ENCODE data around the gene TIMM23B. TPM values are rescaled to one million over a fixed set of nuclear protein-coding genes. Genes with fewer than 3 reads are reported as not detected.
"Not testable (repeated sequence)": the region's sequence is repeated elsewhere in the genome, so short reads cannot be mapped to it uniquely, and the experiment has no call there.

TIMM23B gene
- total RNA-seq, 2 experiments from 2014 or later, result 18.6 to 18.9 TPM

DNA sequence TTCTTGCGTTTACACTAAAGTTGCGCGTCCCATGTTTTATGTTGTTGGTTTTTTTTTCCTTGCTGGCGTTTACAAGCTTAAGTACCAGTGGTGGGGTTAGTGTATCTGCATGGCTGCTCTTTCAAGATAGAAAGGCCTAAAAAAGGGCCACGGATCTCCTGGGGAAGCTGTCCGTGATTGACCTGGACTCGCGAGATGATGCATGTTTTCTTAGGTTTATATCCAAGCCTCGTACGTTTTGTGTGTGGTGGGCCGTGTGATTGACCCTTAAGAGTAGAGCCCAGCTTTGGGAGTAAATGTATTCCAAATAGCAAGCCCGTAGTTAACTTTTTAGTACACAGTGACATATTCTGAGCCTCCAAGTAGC, 469 bp downstream of the TIMM23B start:
- H3K9me3 Mint-ChIP-seq; H3K27me3 Mint-ChIP-seq (ENCODE audit: low read depth); DNase-seq; H3K36me3 Mint-ChIP-seq (ENCODE audit: low read depth); CTCF ChIA-PET: not testable (repeated sequence)
- H3K4me3 Mint-ChIP-seq, result peak overlapping the region; percentile 99
- intact Hi-C loops (cut with micrococcal nuclease), result loop anchor here (2.0 to 10.0 kb wide), 3 partner anchors 405 to 1752 kb away; partner anchors contain the start of genes CSTF2T, ERCC6 and SGMS1
- H3K27ac Mint-ChIP-seq, result peak overlapping the region; percentile 81
- peaks cover 30% of the 10 kb centered on the region for H3K4me1 Mint-ChIP-seq (ENCODE audit: low read depth)

DNA sequence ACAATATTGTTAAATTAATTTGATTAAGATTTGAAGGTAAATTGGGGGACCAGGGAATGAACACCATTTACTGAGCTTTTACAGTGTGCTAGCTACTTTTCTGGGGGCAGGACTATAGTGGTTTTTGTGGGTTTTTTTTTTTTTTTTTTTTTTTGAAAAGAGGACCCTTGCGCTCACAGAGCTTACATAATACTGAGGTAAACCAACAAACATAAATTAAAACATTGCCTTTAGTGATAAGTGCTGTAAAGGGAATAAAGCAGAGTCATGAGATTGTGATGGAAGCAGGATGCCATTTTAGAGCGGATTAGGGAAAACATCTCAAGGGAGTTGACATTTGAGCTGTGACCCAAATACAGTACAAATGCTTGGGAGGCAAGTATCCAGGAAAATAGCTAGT, 1.8 kb downstream of the TIMM23B start:
- H3K36me3 Mint-ChIP-seq (ENCODE audit: low read depth); H3K27me3 Mint-ChIP-seq (ENCODE audit: low read depth); H3K4me3 Mint-ChIP-seq; CTCF ChIA-PET; H3K27ac Mint-ChIP-seq; H3K9me3 Mint-ChIP-seq; DNase-seq: not testable (repeated sequence)
- intact Hi-C loops (cut with micrococcal nuclease), result loop anchor here (2.0 to 10.0 kb wide), 3 partner anchors 406 to 1751 kb away; partner anchors contain the start of genes CSTF2T, ERCC6 and SGMS1
- H3K4me1 Mint-ChIP-seq (ENCODE audit: low read depth), result peaks cover 24% of the 10 kb centered on the region

DNA sequence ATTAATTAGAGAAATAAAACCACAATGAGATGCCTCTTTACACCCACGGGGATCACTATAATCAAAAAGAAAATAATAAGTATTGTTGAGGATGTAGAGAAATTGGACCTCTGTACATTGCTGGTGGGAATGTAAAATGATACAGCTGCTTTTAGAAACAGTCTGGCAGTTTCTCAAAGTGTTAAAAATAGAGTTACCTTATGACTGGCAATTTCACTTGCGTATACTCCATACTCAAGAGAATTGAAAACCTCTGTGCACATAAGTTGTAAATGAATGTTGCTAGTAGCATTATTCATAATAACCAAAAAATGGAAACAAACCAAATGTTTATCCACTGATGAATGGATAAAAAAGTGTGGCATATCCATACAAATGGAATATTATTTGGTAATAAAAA, 6.3 kb downstream of the TIMM23B start:
- H3K9me3 Mint-ChIP-seq; H3K4me3 Mint-ChIP-seq; CTCF ChIA-PET; H3K27ac Mint-ChIP-seq; DNase-seq; H3K27me3 Mint-ChIP-seq (ENCODE audit: low read depth): not testable (repeated sequence)
- Mint-ChIP-seq H3K36me3 (ENCODE audit: low read depth) (peaks cover 13% of the 10 kb centered on the region), H3K4me1 (ENCODE audit: low read depth) (peaks cover 17% of the 10 kb centered on the region)
- intact Hi-C loops (cut with micrococcal nuclease), result loop anchor here (10.0 kb wide), 1 partner anchor 1747 kb away; the partner anchor contains the start of gene CSTF2T

DNA sequence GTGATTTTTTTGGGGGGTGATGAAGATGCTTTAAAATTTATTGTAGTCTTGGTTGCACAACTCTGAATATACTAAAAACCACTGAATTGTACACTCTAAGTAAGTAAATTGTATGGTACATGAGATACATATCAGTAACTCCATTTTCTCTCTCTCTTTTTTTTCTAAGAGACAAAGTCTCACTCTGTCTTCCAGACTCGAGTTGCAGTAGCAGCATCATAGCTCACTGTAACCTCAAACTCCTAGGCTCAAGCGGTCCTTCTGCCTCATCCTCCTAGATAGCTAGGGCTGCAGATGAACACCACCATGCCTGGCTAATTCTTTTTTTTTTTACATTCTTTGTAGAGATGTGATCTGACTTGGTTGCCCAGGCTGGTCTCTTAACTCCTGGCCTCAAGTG, 6.9 kb downstream of the TIMM23B start:
- intact Hi-C loops (cut with micrococcal nuclease), result loop anchor here (10.0 kb wide), 1 partner anchor 1746 kb away; the partner anchor contains the start of gene CSTF2T
- H3K9me3 Mint-ChIP-seq; H3K27me3 Mint-ChIP-seq (ENCODE audit: low read depth); DNase-seq; CTCF ChIA-PET; H3K27ac Mint-ChIP-seq; H3K4me3 Mint-ChIP-seq: not testable (repeated sequence)
- peaks cover 14% of the 10 kb centered on the region for H3K4me1 Mint-ChIP-seq (ENCODE audit: low read depth)
- H3K36me3 Mint-ChIP-seq (ENCODE audit: low read depth), result peaks cover 12% of the 10 kb centered on the region

DNA sequence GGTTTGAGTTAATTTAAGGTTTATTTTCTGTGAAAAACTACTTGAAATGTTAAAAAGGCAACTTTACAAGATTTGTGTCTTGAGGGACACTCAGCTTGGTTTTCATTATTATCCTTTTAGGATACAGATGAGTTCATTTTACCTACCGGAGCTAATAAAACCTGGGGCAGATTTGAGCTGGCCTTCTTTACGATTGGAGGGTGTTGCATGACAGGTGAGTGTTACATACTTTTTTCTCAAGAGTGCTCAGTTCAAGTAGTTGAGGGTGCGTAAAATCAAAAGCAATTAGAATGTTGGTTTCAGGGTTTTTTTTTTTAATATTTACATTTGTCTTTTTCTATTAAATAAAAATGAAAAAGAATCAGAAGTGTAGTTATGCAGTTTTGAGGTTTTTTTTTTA, 10.2 kb downstream of the TIMM23B start:
- H3K27ac Mint-ChIP-seq; CTCF ChIA-PET; H3K4me3 Mint-ChIP-seq; H3K4me1 Mint-ChIP-seq (ENCODE audit: low read depth); DNase-seq; H3K27me3 Mint-ChIP-seq (ENCODE audit: low read depth); H3K36me3 Mint-ChIP-seq (ENCODE audit: low read depth); H3K9me3 Mint-ChIP-seq; intact Hi-C loops (cut with micrococcal nuclease): not testable (repeated sequence)

DNA sequence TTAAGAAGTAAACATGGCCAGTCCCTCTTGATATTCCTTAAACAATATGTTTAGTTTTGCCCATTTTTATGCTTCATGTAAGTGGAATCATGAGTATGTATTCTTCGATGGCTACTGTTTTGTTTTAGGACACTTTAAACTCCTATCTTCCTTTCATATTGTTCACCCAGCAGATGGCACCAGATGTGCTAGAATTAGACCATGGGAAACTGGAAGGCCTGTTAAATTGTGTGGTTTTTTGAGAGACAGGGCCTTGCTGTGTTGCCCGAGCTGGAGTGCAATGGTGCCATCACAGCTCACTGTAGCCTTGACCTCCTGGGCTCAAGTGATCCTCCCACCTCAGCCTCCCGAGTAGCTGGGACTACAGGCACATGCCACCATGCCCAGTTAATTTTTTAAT, 11.3 kb downstream of the TIMM23B start:
- H3K9me3 Mint-ChIP-seq; H3K4me3 Mint-ChIP-seq; intact Hi-C loops (cut with micrococcal nuclease); H3K36me3 Mint-ChIP-seq (ENCODE audit: low read depth); H3K27me3 Mint-ChIP-seq (ENCODE audit: low read depth); H3K27ac Mint-ChIP-seq; H3K4me1 Mint-ChIP-seq (ENCODE audit: low read depth); CTCF ChIA-PET; DNase-seq: not testable (repeated sequence)

DNA sequence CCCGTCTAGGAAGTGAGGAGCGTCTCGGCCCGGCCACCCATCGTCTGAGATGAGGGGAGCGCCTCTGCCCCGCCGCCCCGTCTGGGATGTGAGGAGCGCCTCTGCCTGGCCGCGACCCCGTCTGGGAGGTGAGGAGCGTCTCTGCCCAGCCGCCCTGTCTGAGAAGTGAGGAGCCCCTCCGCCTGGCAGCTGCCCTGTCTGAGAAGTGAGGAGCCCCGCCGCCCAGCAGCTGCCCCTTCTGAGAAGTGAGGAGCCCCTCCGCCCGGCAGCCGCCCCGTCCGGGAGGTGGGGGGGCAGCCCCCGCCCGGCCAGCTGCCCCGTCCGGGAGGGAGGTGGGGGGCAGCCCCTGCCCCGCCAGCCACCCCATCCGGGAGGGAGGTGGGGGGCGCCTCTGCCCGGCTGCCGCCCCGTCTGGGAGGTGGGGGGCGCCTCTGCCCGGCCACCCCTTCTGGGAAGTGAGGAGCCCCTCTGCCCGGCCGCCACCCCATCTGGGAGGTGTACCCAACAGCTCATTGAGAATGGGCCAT, 28.5 kb downstream of the TIMM23B start:
- H3K27me3 Mint-ChIP-seq (ENCODE audit: low read depth); CTCF ChIA-PET; DNase-seq; intact Hi-C loops (cut with micrococcal nuclease); H3K4me3 Mint-ChIP-seq; H3K9me3 Mint-ChIP-seq; H3K4me1 Mint-ChIP-seq (ENCODE audit: low read depth); H3K27ac Mint-ChIP-seq: not testable (repeated sequence)
- peaks cover 11% of the 10 kb centered on the region for H3K36me3 Mint-ChIP-seq (ENCODE audit: low read depth)

DNA sequence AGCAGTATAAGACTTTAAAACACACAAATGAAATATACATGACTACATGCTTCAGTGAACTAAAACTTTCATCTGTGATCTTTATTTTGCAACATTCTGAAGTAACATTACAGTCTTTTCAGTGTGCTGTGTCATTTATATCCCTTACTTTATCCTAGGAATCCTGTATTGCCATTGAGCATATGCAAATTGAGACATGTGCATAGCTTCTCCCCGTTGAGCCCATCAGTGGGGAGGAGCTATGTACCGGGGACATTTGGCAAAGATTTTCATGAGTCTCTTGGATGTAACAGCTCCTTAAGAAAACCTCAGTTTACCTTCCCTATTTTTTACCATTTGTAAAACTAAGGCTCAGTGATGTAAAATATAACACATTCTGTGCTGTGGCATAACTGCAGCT, 29.6 kb downstream of the TIMM23B start:
- CTCF ChIA-PET; H3K9me3 Mint-ChIP-seq; H3K4me3 Mint-ChIP-seq; DNase-seq; H3K36me3 Mint-ChIP-seq (ENCODE audit: low read depth); H3K27me3 Mint-ChIP-seq (ENCODE audit: low read depth); intact Hi-C loops (cut with micrococcal nuclease); H3K27ac Mint-ChIP-seq; H3K4me1 Mint-ChIP-seq (ENCODE audit: low read depth): not testable (repeated sequence)

DNA sequence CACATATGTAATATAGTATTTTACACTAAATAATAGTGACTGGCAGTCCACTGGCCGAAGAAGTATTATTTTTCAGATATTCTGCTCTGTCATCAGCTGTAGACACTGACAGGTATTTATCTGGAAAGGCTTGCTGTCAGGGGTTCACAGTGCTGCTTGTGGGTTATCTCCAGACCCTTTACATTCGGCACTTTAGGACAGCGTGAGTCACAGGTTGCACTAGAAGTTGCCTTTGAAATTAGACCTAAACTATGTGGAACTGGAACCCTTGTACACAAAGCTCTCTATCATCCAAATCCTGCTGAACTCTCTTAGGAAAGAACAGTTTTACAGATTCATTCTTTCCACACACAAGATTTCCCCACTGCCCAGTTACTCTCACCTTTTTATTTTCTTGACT, 30.2 kb downstream of the TIMM23B start:
- H3K27me3 Mint-ChIP-seq (ENCODE audit: low read depth); intact Hi-C loops (cut with micrococcal nuclease); H3K9me3 Mint-ChIP-seq; H3K27ac Mint-ChIP-seq; H3K4me3 Mint-ChIP-seq; CTCF ChIA-PET; H3K36me3 Mint-ChIP-seq (ENCODE audit: low read depth); DNase-seq; H3K4me1 Mint-ChIP-seq (ENCODE audit: low read depth): not testable (repeated sequence)

DNA sequence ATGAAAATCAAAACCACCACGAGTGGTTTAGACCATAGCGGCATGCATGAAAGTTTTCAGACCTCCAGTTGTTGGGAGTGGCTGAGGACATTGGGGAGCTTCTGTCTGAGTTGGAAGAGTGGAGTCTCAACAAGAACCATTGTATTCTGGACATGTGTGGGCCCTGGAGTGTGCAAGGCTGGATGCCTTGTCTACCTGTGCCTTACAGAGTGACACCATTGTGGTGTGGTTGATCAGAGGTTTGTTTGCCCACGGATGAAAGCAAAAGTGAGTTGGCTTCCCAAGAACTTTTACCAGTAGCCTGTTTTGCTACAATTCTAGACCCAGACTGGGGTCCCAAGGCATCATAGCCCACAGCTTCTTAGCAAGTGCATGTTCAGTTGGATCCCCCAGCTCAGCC, 35.9 kb downstream of the TIMM23B start:
- DNase-seq; CTCF ChIA-PET; intact Hi-C loops (cut with micrococcal nuclease); H3K4me1 Mint-ChIP-seq (ENCODE audit: low read depth); H3K27me3 Mint-ChIP-seq (ENCODE audit: low read depth); H3K4me3 Mint-ChIP-seq; H3K9me3 Mint-ChIP-seq; H3K27ac Mint-ChIP-seq: not testable (repeated sequence)
- H3K36me3 Mint-ChIP-seq (ENCODE audit: low read depth), result peaks cover 10% of the 10 kb centered on the region

DNA sequence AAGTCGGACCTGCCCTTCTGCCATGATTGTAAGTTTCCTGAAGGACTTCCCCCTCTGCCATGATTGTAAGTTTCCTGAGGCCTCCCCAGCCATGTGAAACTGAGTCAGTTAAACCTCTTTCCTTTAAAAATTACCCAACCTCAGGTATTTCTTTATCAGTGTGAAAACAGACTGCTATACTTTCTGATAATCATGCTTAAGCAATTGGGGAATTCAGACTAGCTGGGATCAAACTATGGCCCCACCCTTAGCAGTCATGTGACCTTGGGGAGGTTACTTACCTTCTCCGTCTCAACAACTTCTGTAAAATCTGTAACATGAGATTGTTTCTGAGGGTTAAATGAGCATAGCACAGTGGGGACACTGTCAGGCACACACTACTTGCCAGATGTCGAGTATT, 45.4 kb downstream of the TIMM23B start:
- CTCF ChIA-PET; H3K27me3 Mint-ChIP-seq (ENCODE audit: low read depth); H3K4me1 Mint-ChIP-seq (ENCODE audit: low read depth); H3K9me3 Mint-ChIP-seq; DNase-seq; H3K36me3 Mint-ChIP-seq (ENCODE audit: low read depth); H3K27ac Mint-ChIP-seq; intact Hi-C loops (cut with micrococcal nuclease); H3K4me3 Mint-ChIP-seq: not testable (repeated sequence)

DNA sequence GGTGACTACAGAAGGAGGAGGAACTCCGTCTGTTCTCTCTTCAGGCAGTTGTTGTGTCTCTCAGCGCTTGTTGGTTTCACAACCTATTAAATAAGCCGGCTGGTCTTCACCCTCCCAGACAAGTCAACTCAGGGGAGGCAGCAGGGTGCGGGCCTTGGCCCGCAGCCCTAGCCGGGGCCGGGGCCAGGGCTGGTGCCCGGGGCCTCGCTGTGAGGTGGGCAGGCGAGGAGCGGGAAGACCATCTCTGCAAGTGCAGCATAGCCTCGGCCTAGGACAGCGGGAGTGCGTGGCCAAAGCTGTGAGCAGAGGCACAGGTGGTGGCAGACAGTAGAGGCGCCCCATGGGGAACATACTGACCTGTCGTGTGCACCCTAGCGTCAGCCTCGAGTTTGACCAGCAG, 46.5 kb downstream of the TIMM23B start, which contains the start of gene AGAP6:
Gene AGAP6 (plus strand): TSS at position 31 of the 400 bp plus-strand sequence. CDS start 310 bp downstream, at position 341.
- H3K27me3 Mint-ChIP-seq (ENCODE audit: low read depth); H3K4me3 Mint-ChIP-seq; CTCF ChIA-PET; H3K27ac Mint-ChIP-seq; H3K9me3 Mint-ChIP-seq; intact Hi-C loops (cut with micrococcal nuclease); DNase-seq; H3K36me3 Mint-ChIP-seq (ENCODE audit: low read depth); H3K4me1 Mint-ChIP-seq (ENCODE audit: low read depth): not testable (repeated sequence)

DNA sequence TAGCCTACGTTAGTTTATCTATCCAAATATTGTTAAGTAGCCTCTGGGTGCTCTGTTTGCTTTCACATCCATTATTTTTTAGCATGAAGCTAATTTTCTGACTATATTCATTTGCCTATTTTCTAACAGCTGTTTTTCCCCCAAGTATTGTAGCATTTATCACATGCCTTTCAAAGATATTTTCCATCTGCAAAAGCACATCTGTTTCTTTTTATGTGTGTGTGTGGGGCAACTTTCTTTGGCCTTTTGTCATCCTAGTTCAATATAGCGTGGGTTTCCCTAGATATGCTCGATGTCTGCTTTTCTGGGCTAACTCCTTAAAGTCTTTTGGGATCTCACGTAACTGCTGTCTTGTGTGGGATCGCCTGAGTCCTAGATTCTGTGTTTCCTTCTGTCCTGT, 53.5 kb downstream of the TIMM23B start:
- H3K27me3 Mint-ChIP-seq (ENCODE audit: low read depth); DNase-seq; CTCF ChIA-PET; H3K4me3 Mint-ChIP-seq; H3K36me3 Mint-ChIP-seq (ENCODE audit: low read depth); intact Hi-C loops (cut with micrococcal nuclease); H3K4me1 Mint-ChIP-seq (ENCODE audit: low read depth); H3K27ac Mint-ChIP-seq; H3K9me3 Mint-ChIP-seq: not testable (repeated sequence)
